Neutrophil (primary cell): ENCODE data around the gene CITED4.

Experiments
- H3K27ac ChIP-seq: fragments of 200-600 bp; sonication (generic); 2 replicates; pipeline ENCODE4 v1.5.1; 2016; ENCODE audit warnings: mild to moderate bottlenecking, moderate library complexity
- H3K27me3 ChIP-seq: fragments of 200-600 bp; sonication (generic); 2 replicates; pipeline ENCODE4 v1.6.0; 2016; ENCODE audit warnings: mild to moderate bottlenecking
- H3K36me3 ChIP-seq: fragments of 200-600 bp; sonication (generic); 2 replicates; pipeline ENCODE4 v1.5.1; 2017
- H3K4me1 ChIP-seq, 2 experiments: fragments of 200-600 bp in 1 of 2; sonication (generic) in 1 of 2; 1 replicate in 1 of 2; 2 replicates in 1 of 2; pipeline versions ENCODE4 v1.5.1 to v1.6.1; 2013 to 2016; ENCODE audit warnings: low read depth in 1 of 2, low read length in 1 of 2, mild to moderate bottlenecking in 1 of 2, moderate library complexity in 1 of 2; ENCODE audit not compliant: control insufficient read depth in 1 of 2, insufficient read depth in 1 of 2
- H3K4me3 ChIP-seq, 2 experiments: fragments of 200-600 bp in 1 of 2; sonication (generic) in 1 of 2; 1 replicate in 1 of 2; 2 replicates in 1 of 2; pipeline ENCODE4 v1.5.1; 2013 to 2016; ENCODE audit warnings: low read depth in 1 of 2, low read length in 1 of 2, mild to moderate bottlenecking in 1 of 2, moderate library complexity in 1 of 2
- H3K9me3 ChIP-seq: fragments of 200-600 bp; sonication (generic); 2 replicates; pipeline ENCODE4 v1.5.1; 2016
- TF ChIP-seq, protein P1 (sequence below): fragments of 200-600 bp; sonication (generic); IDR thresholded peaks from 2 replicates; pipeline ENCODE4 v1.5.1; 2016; ENCODE audit warnings: antibody characterized with exemption

The CITED4 gene

DNA sequence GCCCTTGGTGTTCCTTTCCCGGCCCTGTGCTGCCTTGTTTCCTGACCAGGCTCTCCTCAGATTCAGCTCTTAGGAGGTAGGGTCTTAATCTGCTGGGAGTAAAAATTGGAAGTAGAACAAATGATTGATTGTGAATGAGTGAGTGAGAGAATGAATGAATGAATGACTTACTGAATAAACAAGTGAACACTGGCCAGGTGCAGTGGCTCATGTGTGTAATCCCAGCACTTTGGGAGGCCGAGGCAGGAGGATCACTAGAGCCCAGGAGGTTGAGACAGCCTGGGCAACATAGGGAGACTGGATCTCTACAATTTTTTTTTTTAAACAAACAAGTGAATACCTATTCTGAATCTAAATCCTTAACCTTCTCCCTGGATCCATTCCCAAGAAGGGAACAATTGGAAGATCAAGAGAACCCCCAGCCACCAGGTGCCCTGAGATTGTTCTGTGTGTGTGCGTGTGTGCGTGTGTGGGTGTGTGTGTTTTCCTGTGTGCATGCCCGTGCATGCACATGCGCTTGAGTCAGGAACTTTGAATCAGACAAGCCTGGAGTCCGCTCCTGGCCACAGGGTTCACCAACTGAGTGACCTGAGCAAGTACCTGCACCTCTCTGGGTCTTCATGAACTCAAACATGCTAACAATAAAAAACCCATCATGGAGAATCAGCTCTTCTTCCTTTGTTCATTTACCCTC is 24.3 kb upstream of the CITED4 start:
- no peak overlapping the region for H3K4me3 ChIP-seq
- H3K4me1 ChIP-seq = peaks cover 13 to 15% of the 10 kb centered on the region in 2 experiments
- no peak overlapping the region for H3K27ac ChIP-seq
- H3K9me3 ChIP-seq = no peaks in the 10 kb centered on the region
- H3K27me3 ChIP-seq = peaks cover 73% of the 10 kb centered on the region
- TF ChIP-seq, protein P1, sequence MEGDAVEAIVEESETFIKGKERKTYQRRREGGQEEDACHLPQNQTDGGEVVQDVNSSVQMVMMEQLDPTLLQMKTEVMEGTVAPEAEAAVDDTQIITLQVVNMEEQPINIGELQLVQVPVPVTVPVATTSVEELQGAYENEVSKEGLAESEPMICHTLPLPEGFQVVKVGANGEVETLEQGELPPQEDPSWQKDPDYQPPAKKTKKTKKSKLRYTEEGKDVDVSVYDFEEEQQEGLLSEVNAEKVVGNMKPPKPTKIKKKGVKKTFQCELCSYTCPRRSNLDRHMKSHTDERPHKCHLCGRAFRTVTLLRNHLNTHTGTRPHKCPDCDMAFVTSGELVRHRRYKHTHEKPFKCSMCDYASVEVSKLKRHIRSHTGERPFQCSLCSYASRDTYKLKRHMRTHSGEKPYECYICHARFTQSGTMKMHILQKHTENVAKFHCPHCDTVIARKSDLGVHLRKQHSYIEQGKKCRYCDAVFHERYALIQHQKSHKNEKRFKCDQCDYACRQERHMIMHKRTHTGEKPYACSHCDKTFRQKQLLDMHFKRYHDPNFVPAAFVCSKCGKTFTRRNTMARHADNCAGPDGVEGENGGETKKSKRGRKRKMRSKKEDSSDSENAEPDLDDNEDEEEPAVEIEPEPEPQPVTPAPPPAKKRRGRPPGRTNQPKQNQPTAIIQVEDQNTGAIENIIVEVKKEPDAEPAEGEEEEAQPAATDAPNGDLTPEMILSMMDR = no peak
- no peaks in the 10 kb centered on the region for H3K36me3 ChIP-seq

DNA sequence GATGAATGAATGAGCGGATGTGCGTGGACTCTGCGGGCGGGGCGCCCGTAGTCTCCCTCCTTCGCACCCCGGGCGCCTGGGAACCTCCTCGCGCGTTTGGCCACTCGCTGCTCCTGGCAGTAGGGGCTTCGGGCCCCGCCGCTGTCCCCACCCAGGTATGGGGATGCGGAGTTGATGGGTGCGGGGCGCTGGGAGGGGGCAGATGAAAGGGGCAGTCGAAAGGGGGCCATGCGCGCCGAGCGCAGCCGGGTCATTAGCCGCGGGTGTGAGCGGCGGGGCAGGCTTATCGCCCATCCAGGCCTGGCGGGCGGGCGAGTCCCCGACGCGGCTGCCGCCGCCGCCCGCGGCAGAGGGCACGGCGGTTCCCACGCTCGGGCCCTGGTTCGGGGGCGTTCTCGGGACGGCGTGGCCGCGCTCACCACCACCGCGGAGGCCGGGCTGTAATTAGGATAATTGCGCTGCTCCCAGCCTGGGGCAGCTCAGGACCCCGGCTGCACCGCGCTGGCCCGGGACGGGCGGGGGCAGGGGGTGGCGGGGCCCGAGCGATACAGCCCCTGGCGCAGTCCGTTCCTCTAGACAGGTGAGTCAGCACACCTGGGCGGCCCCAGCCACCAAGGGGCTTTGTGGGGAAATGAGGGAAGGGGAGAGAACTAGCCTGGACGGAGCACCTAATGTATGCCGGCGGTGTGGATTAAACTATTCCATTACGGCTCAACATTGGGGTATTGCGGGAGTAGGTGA is 22.1 kb upstream of the CITED4 start:
- Histone ChIP-seq H3K9me3 (no peaks in the 10 kb centered on the region), H3K36me3 (no peaks in the 10 kb centered on the region), H3K27ac (no peak overlapping the region), H3K27me3 (peaks cover 72% of the 10 kb centered on the region), H3K4me3 (no peak overlapping the region), H3K4me1 (peaks cover 0 to 6% of the 10 kb centered on the region in 2 experiments)
- TF ChIP-seq, protein P1 = no peak

DNA sequence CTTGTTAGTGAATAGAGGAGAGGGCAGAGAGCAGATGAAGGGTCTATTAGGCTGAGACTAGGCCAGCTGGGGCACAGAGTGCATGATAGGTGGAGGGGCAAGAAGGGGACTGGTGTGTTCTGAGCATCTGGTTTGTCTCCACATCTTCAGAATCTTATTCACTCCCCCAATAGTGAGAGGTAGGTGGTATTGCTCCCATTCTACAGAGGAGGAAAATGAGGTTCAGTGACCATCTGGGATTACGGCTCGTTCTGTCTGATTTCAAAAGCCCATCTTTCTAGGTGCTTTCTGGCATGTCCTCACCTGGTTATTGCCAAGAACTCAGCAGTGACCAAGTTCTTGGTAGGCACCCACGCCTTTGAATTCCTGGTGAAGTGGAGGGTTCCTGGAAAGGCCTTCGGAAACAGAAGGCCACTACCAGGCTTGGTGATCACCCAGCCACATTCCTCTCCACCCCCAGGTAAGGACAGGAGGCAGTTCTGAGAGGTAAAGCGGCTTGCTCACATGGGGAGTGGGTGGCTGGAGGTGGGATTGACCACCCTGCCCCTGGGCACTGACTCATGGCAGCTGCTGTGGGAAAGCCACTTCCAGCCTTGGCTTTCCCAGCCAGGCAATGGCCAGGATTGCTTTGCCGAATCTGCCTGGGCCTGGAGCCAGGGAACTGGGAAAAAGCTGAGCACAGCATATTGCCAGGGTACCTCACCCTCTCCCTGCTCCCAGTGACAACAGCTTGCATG is 18.8 kb upstream of the CITED4 start:
- Histone ChIP-seq H3K27ac (no peak overlapping the region), H3K9me3 (no peaks in the 10 kb centered on the region), H3K4me1 (peaks cover 0 to 6% of the 10 kb centered on the region in 2 experiments), H3K36me3 (no peaks in the 10 kb centered on the region), H3K27me3 (peaks cover 40% of the 10 kb centered on the region), H3K4me3 (no peak overlapping the region)
- TF ChIP-seq, protein P1 = no peak

DNA sequence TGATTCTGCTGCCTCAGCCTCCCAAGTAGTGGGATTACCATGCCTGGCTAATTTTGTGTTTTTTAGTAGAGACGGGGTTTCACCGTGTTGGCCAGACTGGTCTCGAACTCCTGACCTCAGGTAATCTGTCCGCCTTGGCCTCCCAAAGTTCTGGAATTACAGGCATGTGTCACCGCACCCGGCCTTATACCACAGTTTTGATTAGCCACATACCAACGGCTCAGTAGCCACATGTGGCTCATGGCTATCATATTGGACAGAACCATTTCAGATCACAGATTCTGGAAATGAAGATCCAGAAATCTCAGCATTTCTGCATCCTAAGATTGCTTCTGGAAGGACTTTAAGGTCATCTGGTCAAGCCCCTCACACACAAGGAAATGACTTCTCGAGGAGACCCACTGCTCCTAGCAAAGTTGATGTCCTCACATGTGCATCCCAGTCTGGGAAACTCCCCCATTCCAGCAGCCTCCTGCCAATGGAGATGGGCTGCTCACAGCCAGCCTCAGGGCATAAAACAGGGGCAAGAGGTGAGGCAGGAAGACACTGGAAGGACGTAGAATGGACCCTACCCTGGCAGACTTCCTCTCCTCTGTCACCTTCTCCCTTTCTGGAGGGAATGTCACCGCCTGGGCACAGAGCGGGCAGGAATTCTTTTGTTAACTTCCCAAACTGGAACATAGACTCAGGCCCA is 17.5 kb upstream of the CITED4 start:
- Histone ChIP-seq H3K27me3 (peaks cover 26% of the 10 kb centered on the region), H3K36me3 (no peaks in the 10 kb centered on the region), H3K9me3 (no peaks in the 10 kb centered on the region), H3K4me1 (peaks cover 0 to 6% of the 10 kb centered on the region in 2 experiments), H3K4me3 (no peak overlapping the region), H3K27ac (no peak overlapping the region)
- TF ChIP-seq, protein P1 = no peak

DNA sequence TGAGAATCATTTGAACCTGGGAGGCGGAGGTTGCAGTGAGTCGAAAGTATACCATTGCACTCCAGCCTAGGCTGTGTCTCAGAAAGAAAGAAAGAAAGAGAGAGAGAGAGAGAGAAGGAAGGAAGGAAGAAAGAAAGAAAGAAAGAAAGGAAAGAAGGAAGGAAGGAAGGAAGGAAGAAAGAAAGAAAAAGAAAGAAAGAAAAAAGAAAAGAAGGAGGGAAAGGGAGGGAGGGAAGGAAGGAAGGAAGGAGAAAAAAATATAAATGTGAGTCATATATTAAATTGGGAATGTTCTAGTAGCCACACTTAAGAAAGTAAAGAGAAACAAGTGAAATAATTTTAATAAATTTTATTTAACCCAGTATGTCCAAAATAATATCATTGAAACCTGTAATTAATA is 16.7 kb upstream of the CITED4 start:
- Histone ChIP-seq H3K4me1 (peaks cover 0 to under 1% of the 10 kb centered on the region in 2 experiments), H3K9me3 (no peaks in the 10 kb centered on the region), H3K4me3 (no peak overlapping the region), H3K27me3 (peaks cover 19% of the 10 kb centered on the region), H3K36me3 (no peaks in the 10 kb centered on the region), H3K27ac (no peak overlapping the region)
- TF ChIP-seq, protein P1 = no peak
